HCT116 (cell line): ENCODE data around the gene CDK5RAP2. TPM values are rescaled to one million over a fixed set of nuclear protein-coding genes. Genes with fewer than 3 reads are reported as not detected.

Source experiments
- ATAC-seq: fragments of 200-7000 bp; cut with Tn5 transposase; 2 replicates; pipeline ENCODE4 v1.9.1; 2020; ENCODE audit warnings: mild to moderate bottlenecking, moderate library complexity
- BruUV-seq: library from RNA; stranded (reverse); fragments of 400-500 nt; replicated peaks from 2 replicates; lab custom pipeline; 2021; lab: Mats Ljungman, UMichigan
- CTCF ChIA-PET: fragments of 300-600 bp; sonication (Branson Sonifier 250); formaldehyde crosslinking; loops from one replicate; lab custom pipeline; 2021; ENCODE audit warnings: antibody characterized with exemption; lab: Charles Lee
- POLR2A ChIA-PET: fragments of 300-600, 350-600 bp; sonication (Branson Sonifier 250); formaldehyde crosslinking; loops from one replicate; lab custom pipeline; 2021; ENCODE audit warnings: antibody characterized with exemption; lab: Charles Lee
- RAD21 ChIA-PET, 2 experiments: fragments of 300-600 bp; sonication (Branson Sonifier 250); formaldehyde crosslinking; loops; one replicate each; lab custom pipeline; 2023; ENCODE audit warnings: low total read pairs in 2 of 2; ENCODE audit not compliant: uncharacterized antibody in 2 of 2, unreplicated experiment in 2 of 2, low non-redundant PET in 1 of 2; lab: Charles Lee
- DNase-seq: peaks from one replicate; pipeline ENCODE4 v3.0.0-alpha.2; 2010; ENCODE audit warnings: low read depth, low spot score
- H2AFZ ChIP-seq: fragments of 200-600 bp; shearing (Covaris generic), sonication (generic); 2 replicates; pipeline ENCODE4 v1.6.1; 2017; ENCODE audit warnings: low read depth, mixed run types, mixed read lengths, antibody characterized with exemption, low read length; ENCODE audit not compliant: poor library complexity, severe bottlenecking
- H3K27ac ChIP-seq: 2 replicates; pipeline ENCODE4 v1.5.1; 2012; ENCODE audit warnings: low read depth, low read length
- H3K27me3 ChIP-seq: fragments of 200-600 bp; sonication (generic); 2 replicates; pipeline ENCODE4 v1.6.1; 2016; ENCODE audit warnings: mixed run types, low read length, mixed read lengths; ENCODE audit not compliant: insufficient read depth
- H3K36me3 ChIP-seq, 2 experiments: fragments of 200-500 bp in 1 of 2; fragments of 200-600 bp in 1 of 2; sonication (Bioruptor generic) in 1 of 2; sonication (generic) in 1 of 2; 2 replicates each; pipeline versions ENCODE4 v1.5.1 to v1.6.1; 2014 to 2016; ENCODE audit warnings: low read length in 2 of 2, inconsistent platforms in 1 of 2, mixed read lengths in 1 of 2, mixed run types in 1 of 2; ENCODE audit not compliant: insufficient read depth in 2 of 2, control insufficient read depth in 1 of 2
- H3K4me1 ChIP-seq, 2 experiments: fragments of 200-600 bp in 1 of 2; sonication (generic) in 1 of 2; 2 replicates each; pipeline versions ENCODE4 v1.5.1 to v1.6.1; 2012 to 2017; ENCODE audit warnings: low read length in 2 of 2, inconsistent platforms in 1 of 2, mild to moderate bottlenecking in 1 of 2, mixed read lengths in 1 of 2, mixed run types in 1 of 2, moderate library complexity in 1 of 2; ENCODE audit not compliant: insufficient read depth in 2 of 2, control insufficient read depth in 1 of 2
- H3K4me2 ChIP-seq: fragments of 200-600 bp; sonication (generic); 2 replicates; pipeline ENCODE4 v1.6.1; 2017; ENCODE audit warnings: mixed run types, low read length, mixed read lengths
- H3K4me3 ChIP-seq, 2 experiments: fragments of 200-600 bp in 1 of 2; sonication (generic) in 1 of 2; replicated peaks in 1 of 2; 2 replicates each; pipeline ENCODE4 v1.5.1; 2011 to 2016; ENCODE audit warnings: low read length in 2 of 2, control low read depth in 1 of 2, low read depth in 1 of 2, mild to moderate bottlenecking in 1 of 2, mixed read lengths in 1 of 2, mixed run types in 1 of 2
- H3K79me2 ChIP-seq: fragments of 200-600 bp; sonication (generic); 2 replicates; pipeline ENCODE4 v1.6.1; 2017; ENCODE audit warnings: mild to moderate bottlenecking, mixed run types, low read length, moderate library complexity, mixed read lengths; ENCODE audit not compliant: insufficient read depth
- H3K9ac ChIP-seq: fragments of 200-600 bp; sonication (generic); 2 replicates; pipeline ENCODE4 v1.6.1; 2016; ENCODE audit warnings: low read length, mixed read lengths
- H3K9me2 ChIP-seq: fragments of 200-600 bp; sonication (generic), shearing (Covaris generic); 2 replicates; pipeline ENCODE4 v1.6.1; 2017; ENCODE audit warnings: mixed run types, mild to moderate bottlenecking, moderate library complexity; ENCODE audit not compliant: insufficient read depth
- H3K9me3 ChIP-seq, 2 experiments: fragments of 200-500 bp in 1 of 2; fragments of 200-600 bp in 1 of 2; sonication (Bioruptor generic) in 1 of 2; sonication (generic) in 1 of 2; 2 replicates each; pipeline ENCODE4 v1.6.1; 2014 to 2017; ENCODE audit warnings: low read length in 2 of 2, mixed read lengths in 2 of 2, inconsistent platforms in 1 of 2, low read depth in 1 of 2, mild to moderate bottlenecking in 1 of 2, mixed run types in 1 of 2, moderate library complexity in 1 of 2; ENCODE audit not compliant: control insufficient read depth in 1 of 2, insufficient read depth in 1 of 2
- H4K20me1 ChIP-seq: fragments of 200-600 bp; sonication (generic), shearing (Covaris generic); 2 replicates; pipeline ENCODE4 v1.6.1; 2017; ENCODE audit warnings: mixed run types, mild to moderate bottlenecking, moderate library complexity; ENCODE audit not compliant: insufficient read depth
- ATF3 ChIP-seq: IDR thresholded peaks from 2 replicates; pipeline ENCODE4 v1.6.1; 2012
- CBX3 ChIP-seq: IDR thresholded peaks from 2 replicates; pipeline ENCODE4 v1.6.1; 2012; ENCODE audit warnings: low read depth
- CEBPB ChIP-seq: IDR thresholded peaks from 2 replicates; pipeline ENCODE4 v1.6.1; 2012; ENCODE audit warnings: low read depth
- CTCF ChIP-seq, 3 experiments: fragments of 200-600 bp in 1 of 3; sonication (generic) in 1 of 3; IDR thresholded peaks in 2 of 3; conservative IDR thresholded peaks in 1 of 3; 2 replicates each; pipeline ENCODE4 v1.5.1; 2012 to 2017; ENCODE audit warnings: low read depth in 2 of 3, low read length in 2 of 3, antibody characterized with exemption in 1 of 3, borderline replicate concordance in 1 of 3, control low read depth in 1 of 3, mild to moderate bottlenecking in 1 of 3, mixed read lengths in 1 of 3, mixed run types in 1 of 3, moderate library complexity in 1 of 3; ENCODE audit not compliant: insufficient read depth in 1 of 3
- EGR1 ChIP-seq: IDR thresholded peaks from 2 replicates; pipeline ENCODE4 v1.6.1; 2012; ENCODE audit warnings: low read depth
- ELF1 ChIP-seq: IDR thresholded peaks from 2 replicates; pipeline ENCODE4 v1.6.1; 2012; ENCODE audit warnings: low read depth, borderline replicate concordance
- EZH2 ChIP-seq: fragments of 200-600 bp; sonication (generic); IDR thresholded peaks from 2 replicates; pipeline ENCODE4 v1.6.1; 2017; ENCODE audit warnings: antibody characterized with exemption, mixed run types
- EZH2phosphoT487 ChIP-seq: fragments of 200-600 bp; IDR thresholded peaks from 2 replicates; pipeline ENCODE4 v1.6.1; 2018; ENCODE audit warnings: antibody characterized with exemption, borderline replicate concordance
- FOSL1 ChIP-seq: IDR thresholded peaks from 2 replicates; pipeline ENCODE4 v1.6.1; 2012; ENCODE audit warnings: low read depth
- JUND ChIP-seq: IDR thresholded peaks from 2 replicates; pipeline ENCODE4 v1.6.1; 2012
- MAX ChIP-seq: IDR thresholded peaks from 2 replicates; pipeline ENCODE4 v1.6.1; 2012
- POLR2A ChIP-seq: IDR thresholded peaks from 2 replicates; pipeline ENCODE4 v1.7.0; 2011; ENCODE audit warnings: borderline replicate concordance; ENCODE audit not compliant: insufficient read depth, insufficient read length; ENCODE audit errors: extremely low read depth
- POLR2AphosphoS5 ChIP-seq: IDR thresholded peaks from 2 replicates; pipeline ENCODE4 v1.6.1; 2011; ENCODE audit warnings: mild to moderate bottlenecking, low read depth, low read length, moderate library complexity
- RAD21 ChIP-seq: IDR thresholded peaks from 2 replicates; pipeline ENCODE4 v1.6.1; 2012; ENCODE audit warnings: low read depth, mild to moderate bottlenecking
- REST ChIP-seq: IDR thresholded peaks from 2 replicates; pipeline ENCODE4 v1.6.1; 2012; ENCODE audit warnings: low read depth
- SIN3A ChIP-seq: IDR thresholded peaks from 2 replicates; pipeline ENCODE4 v1.6.1; 2012; ENCODE audit warnings: low read depth
- SP1 ChIP-seq: IDR thresholded peaks from 2 replicates; pipeline ENCODE4 v1.6.1; 2012; ENCODE audit warnings: low read depth
- TCF7L2 ChIP-seq: IDR thresholded peaks from 2 replicates; pipeline ENCODE4 v1.7.0; 2011; ENCODE audit warnings: borderline replicate concordance, inconsistent platforms; ENCODE audit not compliant: insufficient read depth, insufficient read length; ENCODE audit errors: extremely low read depth
- ZBTB33 ChIP-seq: IDR thresholded peaks from 2 replicates; pipeline ENCODE4 v1.6.1; 2011; ENCODE audit warnings: mild to moderate bottlenecking, low read length, moderate library complexity; ENCODE audit not compliant: insufficient replicate concordance; ENCODE audit errors: extremely low read depth
- ZNF274 ChIP-seq: fragments of 200-500 bp; sonication (Bioruptor generic); IDR thresholded peaks from 2 replicates; pipeline ENCODE4 v1.6.1; 2014; ENCODE audit warnings: mild to moderate bottlenecking, low read depth, low read length, inconsistent platforms
- intact Hi-C: fragments of 100-400 bp; cut with micrococcal nuclease; formaldehyde crosslinking; loops from 2 replicates; pipeline ENCODE4 v1.10.0; 2022
- total RNA-seq: library from RNA; stranded (reverse); gene quantifications from one replicate; pipeline ENCODE4 v1.2.1, GENCODE V29; 2021; ENCODE audit not compliant: unreplicated experiment

Gene CDK5RAP2
- total RNA-seq, 1 experiment from 2014 or later, result 56.2 TPM

- BruUV-seq, result no TSS peak
- POLR2A ChIA-PET, result no interaction called here
- H3K9me3 ChIP-seq, result no peaks in the 10 kb centered on the region
- TF ChIP-seq CTCF (IDR thresholded peaks at IDR 0.05 in 2 of 3, conservative IDR thresholded peaks at IDR 0.05 in 1 of 3; ENCODE audit: borderline replicate concordance in 1 of 3, insufficient read depth in 1 of 3, low read depth in 2 of 3, low read length in 2 of 3) (no peak), RAD21 (no peak), ELF1 (no peak), CBX3 (no peak), MAX (no peak), FOSL1 (no peak), POLR2A (no peak), CEBPB (no peak), ATF3 (no peak), SIN3A (no peak), POLR2AphosphoS5 (no peak), ZBTB33 (no peak), EGR1 (no peak), EZH2 (no peak), ZNF274 (no peak), JUND (no peak), EZH2phosphoT487 (no peak), SP1 (no peak), TCF7L2 (no peak), REST (no peak)
- no peak overlapping the region for H3K9ac ChIP-seq
- H3K4me1 ChIP-seq, result no peaks in the 10 kb centered on the region
- no peak overlapping the region for H3K4me2 ChIP-seq
- no peak overlapping the region for H2AFZ ChIP-seq
- ATAC-seq (no peak), DNase-seq (no peak)
- no peaks in the 10 kb centered on the region for H4K20me1 ChIP-seq
- 0 out of 2 replicates have a peak, but pooled peaks cover 3% of the 10 kb centered on the region for H3K79me2 ChIP-seq
- RAD21 ChIA-PET, result no interaction called here
- H3K27ac ChIP-seq, result no peak overlapping the region
- no peaks in the 10 kb centered on the region for H3K9me2 ChIP-seq
- intact Hi-C loops, result no loop called here
- H3K27me3 ChIP-seq, result no peaks in the 10 kb centered on the region
- H3K36me3 ChIP-seq, result peaks cover 17 to 32% of the 10 kb centered on the region in 2 experiments
- no peak overlapping the region for H3K4me3 ChIP-seq
- CTCF ChIA-PET, result no interaction called here
Observed at GRCh38 chr9:120521101-120521500, 58.9 kb downstream of the CDK5RAP2 start.
